Activated CD4-positive, CD25-positive, alpha-beta regulatory T cell treated with anti-CD3 and anti-CD28 coated beads, Interleukin-2, amount 50 U/mL, for 72 hours (primary cell): Measurements from ENCODE around the gene TH.
A peak's percentile ranks its signal among the peaks of the same experiment; 100 is the strongest.

Source experiments
- DNase-seq: peaks from one replicate; pipeline ENCODE4 v3.0.0; 2021

TH gene

GRCh38 chr11:2171591-2172003 is at the start of gene TH:
Gene TH (minus strand): TSS chr11:2171815. CDS start chr11:2171786, 29 bp downstream.
- DNase-seq = no peak

DNA sequence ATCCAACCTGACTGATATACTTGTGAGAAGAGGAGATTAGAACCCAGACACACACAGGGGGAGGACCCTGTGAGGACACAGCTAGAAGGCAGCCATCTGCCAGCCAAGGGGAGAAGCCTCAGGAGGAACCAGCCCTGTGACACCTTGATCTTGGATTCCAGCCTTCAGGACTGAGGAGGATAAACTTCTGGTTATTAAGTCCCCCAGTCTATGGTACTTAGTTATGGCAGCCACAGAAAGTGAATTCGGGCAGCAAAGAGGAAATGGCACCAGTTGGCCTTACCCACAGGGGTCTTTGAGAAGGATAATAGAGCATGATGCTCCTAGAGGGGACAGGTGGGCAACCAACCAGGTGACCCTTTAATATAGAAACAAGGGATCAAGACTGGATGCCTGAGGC is 49.4 kb upstream of the TH start:
- no peak for DNase-seq

DNA sequence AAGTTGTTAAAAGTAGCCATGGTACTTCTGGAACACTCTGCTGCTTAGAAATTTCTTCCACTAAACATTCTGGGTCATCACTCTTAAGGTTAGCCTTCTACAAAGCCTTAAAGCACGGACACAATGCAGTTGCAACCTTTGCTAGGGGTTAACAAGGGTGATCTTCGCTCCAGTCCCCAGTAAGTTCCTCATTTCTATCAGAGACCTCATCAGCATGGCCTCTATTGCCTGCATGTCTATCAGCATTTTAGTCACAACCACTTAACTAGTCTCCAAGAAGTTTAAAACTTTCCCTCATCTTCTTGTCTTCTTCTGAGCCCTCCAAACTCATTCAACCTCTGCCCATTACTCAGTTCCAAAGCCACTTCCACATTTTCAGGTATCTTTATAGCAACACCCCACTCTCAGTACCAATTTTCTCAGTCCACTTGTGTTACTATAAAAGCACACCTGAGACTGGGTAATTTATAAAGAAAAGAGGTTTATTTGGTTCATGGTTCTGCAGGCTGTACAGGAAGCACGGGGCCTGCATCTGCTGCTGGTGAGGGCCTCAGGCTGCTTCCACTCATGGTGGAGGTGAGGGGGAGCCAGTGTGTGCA is 48.7 kb upstream of the TH start:
- DNase-seq = no peak

DNA sequence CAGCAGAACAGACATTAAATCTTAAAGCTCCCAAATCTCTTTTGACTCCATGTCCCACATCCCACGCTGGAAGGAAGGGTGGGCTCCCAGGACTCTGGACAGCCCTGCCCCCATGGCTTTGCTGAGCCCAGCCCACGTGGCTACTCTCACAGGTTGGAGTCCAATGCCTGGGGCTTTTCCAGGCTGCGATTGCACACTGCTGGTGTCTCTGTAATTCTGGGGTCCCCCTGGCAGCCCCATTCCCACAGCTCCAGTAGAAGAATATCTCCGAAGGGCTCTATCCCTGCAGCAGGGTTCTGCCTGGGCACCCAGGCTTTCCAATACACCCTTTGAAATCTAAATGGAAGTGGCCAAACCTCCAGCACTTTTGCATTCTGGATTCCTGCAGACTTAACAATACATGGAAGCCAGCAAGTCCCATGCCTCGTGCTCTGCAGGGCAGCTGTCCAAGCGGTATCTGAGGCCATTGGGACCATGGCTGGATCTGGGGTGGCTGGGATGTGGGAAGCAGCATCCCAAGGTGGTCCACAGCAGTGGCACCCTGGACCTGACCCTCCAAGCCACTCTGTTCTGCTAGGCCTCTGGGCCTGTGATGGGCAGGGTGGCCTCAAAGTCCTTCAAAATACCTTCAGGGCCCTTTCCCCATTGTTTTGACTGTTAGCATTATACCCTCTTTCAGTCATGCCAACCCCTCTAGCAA is 47.9 kb upstream of the TH start:
- DNase-seq = no peak

DNA sequence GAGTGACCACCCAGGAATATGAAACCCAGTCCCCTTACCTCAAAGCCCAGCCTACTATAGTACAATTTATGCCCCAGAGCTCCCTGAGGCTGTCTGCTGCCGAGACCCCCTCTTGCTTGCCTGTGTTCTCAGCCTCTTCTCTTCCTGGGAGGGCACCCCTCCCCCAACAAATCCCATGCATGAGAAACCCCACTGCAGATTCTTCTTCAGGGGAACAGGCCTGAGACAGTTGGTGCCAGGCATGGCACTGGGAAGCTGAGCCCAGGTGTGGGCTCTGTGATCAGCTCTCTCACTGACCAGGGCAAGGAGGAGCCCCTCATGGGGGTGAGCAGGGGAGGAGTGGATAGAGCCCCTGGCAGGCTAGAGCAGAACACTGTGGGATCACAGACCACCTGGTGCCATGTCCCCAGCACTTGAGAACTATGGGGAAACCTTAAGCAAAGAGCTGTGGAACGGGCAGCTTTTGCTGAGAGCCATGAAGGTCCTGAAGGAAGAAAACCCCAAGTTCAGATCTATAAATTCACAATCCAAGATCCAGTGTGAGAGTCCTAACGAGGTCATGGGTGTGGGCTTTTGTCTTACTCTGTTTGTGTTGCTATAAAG is 46.5 kb upstream of the TH start:
- DNase-seq = no peak

DNA sequence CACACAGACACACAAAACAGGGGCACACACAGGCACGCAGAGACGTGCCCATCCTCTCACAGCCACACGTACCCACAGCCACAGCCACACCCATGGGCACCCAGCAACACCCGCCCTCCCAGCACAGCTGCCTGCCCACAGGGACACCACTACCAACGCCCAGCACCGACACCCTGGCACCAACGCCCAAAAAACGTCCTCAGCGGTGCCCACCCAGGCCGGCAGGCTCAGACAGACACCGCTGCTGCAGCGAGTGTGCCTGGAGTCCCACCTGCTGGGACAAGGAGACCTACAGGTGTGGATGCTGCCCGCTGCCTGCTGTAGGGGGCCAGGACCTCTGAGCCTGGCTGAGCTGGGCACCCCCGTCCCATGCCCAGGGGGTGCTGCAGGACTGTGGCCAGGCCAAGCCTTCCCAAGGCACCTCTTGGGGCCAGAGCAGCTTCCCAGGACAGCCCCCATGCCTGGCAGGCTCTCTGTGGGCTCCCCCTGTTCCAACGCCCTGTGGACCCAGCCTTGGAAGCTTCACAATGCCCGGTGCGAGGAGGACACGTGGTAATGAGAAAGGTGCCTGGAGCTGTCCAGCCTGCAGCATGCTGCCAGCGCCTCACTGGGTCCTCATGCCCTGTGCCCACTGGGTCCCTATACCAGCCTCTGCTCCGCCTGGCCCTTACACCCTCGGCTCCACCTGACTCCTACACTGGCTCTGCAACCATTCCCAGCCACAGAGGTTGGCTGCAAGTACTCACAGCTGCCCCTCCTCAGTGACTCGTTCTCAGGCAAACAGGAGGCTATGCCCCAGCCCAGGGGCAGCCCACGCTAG is 45.8 kb upstream of the TH start:
- no peak for DNase-seq

GRCh38 chr11:2216400-2217064 is 44.9 kb upstream of the TH start:
- DNase-seq = no peak

DNA sequence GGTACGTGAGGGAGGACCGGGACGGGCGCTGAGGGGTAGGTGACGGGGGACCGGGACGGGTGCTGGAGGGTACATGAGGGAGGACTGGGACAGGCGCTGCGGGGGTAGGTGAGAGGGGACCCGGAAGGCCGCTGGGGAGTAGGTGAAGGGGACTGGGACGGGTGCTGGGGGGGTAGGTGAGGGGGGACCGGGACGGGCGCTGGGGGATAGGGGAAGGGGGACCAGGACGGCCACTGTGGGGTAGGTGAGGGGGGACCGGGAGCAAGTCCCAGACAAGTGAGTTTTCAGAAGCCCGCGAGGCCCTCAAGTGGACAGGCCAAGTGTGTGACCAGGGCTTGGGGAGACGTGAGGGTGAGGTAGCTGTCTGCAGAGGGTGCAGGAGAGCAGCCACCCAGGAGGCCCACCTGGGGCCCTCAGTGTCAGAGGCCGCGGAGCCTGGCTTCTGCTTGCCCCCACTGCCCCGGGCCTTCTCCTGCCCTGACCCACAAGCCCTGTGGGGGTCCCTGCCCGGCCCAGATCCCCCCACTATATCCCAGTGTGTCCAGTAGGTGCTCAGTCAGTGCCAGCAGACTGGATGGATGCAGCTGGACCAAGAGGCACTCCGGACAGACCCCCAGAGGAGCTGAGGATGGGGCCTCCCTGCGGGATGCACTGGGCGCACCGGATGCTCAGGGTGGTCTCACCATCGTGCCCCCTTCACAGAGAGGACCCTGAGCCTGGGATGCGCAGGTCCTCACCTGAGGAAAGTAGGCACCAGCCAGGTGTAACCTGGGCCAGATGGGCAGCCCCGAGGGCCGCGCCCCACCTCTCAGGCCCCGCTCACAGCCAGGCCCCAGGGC is 44.2 kb upstream of the TH start:
- DNase-seq = no peak

DNA sequence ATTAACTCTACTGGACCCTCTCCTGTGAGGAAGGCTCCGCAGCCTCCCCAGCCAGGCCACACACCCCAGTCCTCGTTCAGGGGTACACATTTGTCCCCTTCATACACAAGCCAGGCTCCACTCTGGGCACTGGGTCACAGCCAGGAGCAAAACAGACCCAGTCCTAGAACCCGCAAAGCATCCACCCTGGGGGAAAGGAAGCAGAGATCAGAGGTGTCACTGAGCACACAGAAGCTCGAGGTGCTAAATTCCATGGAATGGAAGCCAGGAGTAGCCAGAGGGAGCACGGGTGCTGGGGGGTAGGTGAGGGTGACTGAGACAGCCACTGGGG is 43.6 kb upstream of the TH start:
- DNase-seq = no peak

GRCh38 chr11:2214527-2215229 is 43.1 kb upstream of the TH start:
- DNase-seq = no peak

- DNase-seq = no peak
Observed at GRCh38 chr11:2213890-2214526, 42.4 kb upstream of the TH start.

DNA sequence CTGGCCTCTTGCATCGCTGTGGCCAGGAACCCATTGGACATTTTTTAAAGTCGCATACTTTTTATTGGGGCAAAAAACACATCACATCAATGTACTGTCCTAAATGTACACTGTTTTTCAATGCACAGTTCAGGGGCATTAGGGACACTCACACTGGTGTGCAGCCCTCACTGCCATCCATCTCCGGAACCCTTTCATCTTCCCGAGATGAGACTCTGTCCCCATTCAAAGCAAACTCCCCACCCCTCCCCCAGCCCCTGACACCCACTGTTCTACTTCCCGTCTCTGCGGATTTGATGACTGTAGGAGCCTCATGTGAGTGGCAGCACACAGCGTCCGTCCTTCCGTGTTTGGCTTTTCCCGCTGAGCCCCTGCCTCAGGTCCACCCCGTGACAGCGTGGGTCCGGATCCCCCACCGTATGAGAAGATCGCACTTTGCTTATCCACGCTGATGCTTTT is 41.8 kb upstream of the TH start:
- DNase-seq = no peak

GRCh38 chr11:2212411-2213251 is 41.0 kb upstream of the TH start:
- DNase-seq = peak; percentile 24

GRCh38 chr11:2211113-2211971 is 39.7 kb upstream of the TH start:
- DNase-seq = peak; percentile 25

DNA sequence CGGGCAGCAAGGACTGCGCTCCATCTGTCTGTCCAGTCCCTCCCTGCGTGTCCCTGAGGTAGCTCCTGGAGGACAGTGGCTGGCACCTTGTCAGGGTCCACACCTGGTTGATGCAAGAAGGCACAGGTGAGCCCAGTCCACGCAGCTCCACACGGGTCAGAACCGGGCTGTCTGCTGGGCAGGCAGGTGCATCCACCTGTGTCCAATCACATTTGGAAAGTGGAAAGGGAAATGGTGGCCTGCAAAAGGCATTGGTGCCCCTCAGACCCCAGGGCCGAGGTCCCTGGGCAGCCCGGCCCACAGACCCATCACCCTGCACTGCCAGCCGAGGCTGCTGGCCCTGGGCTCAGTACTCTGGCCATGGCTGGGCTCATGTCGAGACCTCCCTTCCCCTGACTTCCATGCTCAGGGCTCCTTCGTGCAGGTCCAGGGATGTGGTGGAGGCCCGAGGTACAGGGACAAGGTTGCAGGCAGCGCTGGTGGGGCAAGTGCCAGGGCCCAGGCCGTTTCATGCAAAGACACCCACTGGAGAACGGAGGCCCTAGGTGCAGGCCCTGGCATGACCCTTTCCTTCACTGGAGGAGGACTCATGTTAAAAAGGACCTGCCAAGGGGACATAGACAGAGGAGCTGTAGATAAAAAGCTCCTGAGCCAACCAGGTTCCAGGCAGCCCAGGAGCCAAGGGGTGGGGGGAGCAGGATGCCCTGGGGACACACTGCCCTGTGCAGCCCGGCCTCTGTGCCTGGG is 38.9 kb upstream of the TH start:
- DNase-seq = peak; percentile 27

GRCh38 chr11:2209900-2210321 is 38.3 kb upstream of the TH start:
- DNase-seq = peak; percentile 26

DNA sequence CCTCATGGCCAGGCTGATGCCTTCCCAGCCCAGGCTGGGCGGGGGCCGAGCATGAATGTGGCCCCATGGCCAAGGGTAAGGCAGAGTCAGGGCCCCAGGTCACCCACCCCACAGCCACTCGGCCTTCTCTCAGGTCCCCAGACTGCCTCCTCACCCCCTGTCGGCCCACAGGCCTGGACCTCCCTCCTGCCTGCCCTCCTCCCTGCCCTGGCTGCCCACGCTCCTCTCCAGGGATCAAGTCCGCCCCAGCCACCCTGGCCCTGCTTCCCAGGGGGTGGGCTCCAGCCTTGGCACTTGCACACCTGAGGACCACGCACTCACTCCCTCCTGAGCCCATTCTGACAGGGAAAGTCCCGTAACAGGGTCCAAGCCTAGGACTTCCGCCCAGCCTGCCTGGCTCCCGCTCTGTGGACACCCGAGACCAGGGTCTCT is 37.8 kb upstream of the TH start:
- DNase-seq = peak; percentile 18
